Ishikawa (cell line): ENCODE measurements around the gene FMNL2.

ENCODE experiments used
- CEBPB ChIP-seq: IDR thresholded peaks from 2 replicates; pipeline ENCODE4 v1.6.1; 2012
- CREB1 ChIP-seq: IDR thresholded peaks from 2 replicates; pipeline ENCODE4 v1.6.1; 2012; ENCODE audit warnings: low read depth
- EGR1 ChIP-seq: IDR thresholded peaks from 2 replicates; pipeline ENCODE4 v1.6.1; 2012
- EP300 ChIP-seq: IDR thresholded peaks from 2 replicates; pipeline ENCODE4 v1.6.1; 2012; ENCODE audit warnings: borderline replicate concordance
- FOXM1 ChIP-seq: IDR thresholded peaks from 2 replicates; pipeline ENCODE4 v1.6.1; 2012; ENCODE audit warnings: low read depth, borderline replicate concordance
- NFIC ChIP-seq: IDR thresholded peaks from 2 replicates; pipeline ENCODE4 v1.6.1; 2012
- RAD21 ChIP-seq: IDR thresholded peaks from 2 replicates; pipeline ENCODE4 v1.6.1; 2012; ENCODE audit warnings: low read depth
- TAF1 ChIP-seq: IDR thresholded peaks from 2 replicates; pipeline ENCODE4 v1.6.1; 2012; ENCODE audit warnings: low read depth, mild to moderate bottlenecking
- YY1 ChIP-seq: IDR thresholded peaks from 2 replicates; pipeline ENCODE4 v1.6.1; 2012; ENCODE audit warnings: low read depth
- TF ChIP-seq, protein P1 (sequence below): IDR thresholded peaks from 2 replicates; pipeline ENCODE4 v1.6.1; 2012; ENCODE audit warnings: low read depth, mild to moderate bottlenecking
- TF ChIP-seq, protein P2 (sequence below): IDR thresholded peaks from 2 replicates; pipeline ENCODE4 v1.6.1; 2012
- TF ChIP-seq, protein P3 (sequence below): IDR thresholded peaks from 2 replicates; pipeline ENCODE4 v1.6.1; 2012

DNA sequence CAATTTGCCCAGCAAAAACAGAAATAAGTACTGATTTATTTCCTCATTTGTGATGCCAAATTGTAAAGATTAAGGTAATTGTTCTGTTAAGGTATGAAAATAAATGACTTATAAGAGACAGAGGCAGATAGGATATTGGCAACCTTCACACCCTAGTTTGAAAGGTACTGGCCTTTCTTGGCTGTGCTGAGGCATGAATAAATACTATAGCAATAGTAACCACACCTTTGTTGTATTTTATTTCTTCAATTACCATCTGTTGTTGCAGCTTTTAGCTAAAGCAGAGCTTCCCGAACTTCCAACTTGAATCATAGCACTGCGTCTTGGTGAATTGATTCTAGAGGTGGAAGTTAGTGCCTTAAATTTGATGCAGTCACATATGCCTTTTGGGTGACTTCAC, 55.9 kb downstream of the FMNL2 start:
- TF ChIP-seq NFIC (no peak), RAD21 (no peak), EGR1 (no peak), EP300 (no peak), FOXM1 (no peak), TAF1 (no peak), CREB1 (no peak), YY1 (no peak), CEBPB (no peak)
- TF ChIP-seq, protein P1, sequence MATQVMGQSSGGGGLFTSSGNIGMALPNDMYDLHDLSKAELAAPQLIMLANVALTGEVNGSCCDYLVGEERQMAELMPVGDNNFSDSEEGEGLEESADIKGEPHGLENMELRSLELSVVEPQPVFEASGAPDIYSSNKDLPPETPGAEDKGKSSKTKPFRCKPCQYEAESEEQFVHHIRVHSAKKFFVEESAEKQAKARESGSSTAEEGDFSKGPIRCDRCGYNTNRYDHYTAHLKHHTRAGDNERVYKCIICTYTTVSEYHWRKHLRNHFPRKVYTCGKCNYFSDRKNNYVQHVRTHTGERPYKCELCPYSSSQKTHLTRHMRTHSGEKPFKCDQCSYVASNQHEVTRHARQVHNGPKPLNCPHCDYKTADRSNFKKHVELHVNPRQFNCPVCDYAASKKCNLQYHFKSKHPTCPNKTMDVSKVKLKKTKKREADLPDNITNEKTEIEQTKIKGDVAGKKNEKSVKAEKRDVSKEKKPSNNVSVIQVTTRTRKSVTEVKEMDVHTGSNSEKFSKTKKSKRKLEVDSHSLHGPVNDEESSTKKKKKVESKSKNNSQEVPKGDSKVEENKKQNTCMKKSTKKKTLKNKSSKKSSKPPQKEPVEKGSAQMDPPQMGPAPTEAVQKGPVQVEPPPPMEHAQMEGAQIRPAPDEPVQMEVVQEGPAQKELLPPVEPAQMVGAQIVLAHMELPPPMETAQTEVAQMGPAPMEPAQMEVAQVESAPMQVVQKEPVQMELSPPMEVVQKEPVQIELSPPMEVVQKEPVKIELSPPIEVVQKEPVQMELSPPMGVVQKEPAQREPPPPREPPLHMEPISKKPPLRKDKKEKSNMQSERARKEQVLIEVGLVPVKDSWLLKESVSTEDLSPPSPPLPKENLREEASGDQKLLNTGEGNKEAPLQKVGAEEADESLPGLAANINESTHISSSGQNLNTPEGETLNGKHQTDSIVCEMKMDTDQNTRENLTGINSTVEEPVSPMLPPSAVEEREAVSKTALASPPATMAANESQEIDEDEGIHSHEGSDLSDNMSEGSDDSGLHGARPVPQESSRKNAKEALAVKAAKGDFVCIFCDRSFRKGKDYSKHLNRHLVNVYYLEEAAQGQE: no peak
- TF ChIP-seq, protein P2, sequence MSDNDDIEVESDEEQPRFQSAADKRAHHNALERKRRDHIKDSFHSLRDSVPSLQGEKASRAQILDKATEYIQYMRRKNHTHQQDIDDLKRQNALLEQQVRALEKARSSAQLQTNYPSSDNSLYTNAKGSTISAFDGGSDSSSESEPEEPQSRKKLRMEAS: no peak
- TF ChIP-seq, protein P3, sequence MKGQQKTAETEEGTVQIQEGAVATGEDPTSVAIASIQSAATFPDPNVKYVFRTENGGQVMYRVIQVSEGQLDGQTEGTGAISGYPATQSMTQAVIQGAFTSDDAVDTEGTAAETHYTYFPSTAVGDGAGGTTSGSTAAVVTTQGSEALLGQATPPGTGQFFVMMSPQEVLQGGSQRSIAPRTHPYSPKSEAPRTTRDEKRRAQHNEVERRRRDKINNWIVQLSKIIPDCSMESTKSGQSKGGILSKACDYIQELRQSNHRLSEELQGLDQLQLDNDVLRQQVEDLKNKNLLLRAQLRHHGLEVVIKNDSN: no peak
